H1 (cell line): ENCODE results near the gene RRH. TPM values are rescaled to one million over a fixed set of nuclear protein-coding genes. Genes with fewer than 3 reads are reported as not detected.

Source experiments
- USF2 ChIP-seq: IDR thresholded peaks from 2 replicates; pipeline ENCODE4 v1.6.1; 2011; ENCODE audit warnings: low read length, improper control_type of control experiment
- polyA plus RNA-seq, 7 experiments: library from polyadenylated mRNA; depleted of rRNA in 3 of 7; stranded (reverse) in 5 of 7; unstranded in 2 of 7; fragments of >200 nt in 5 of 7; fragments of 200-250 nt in 2 of 7; gene quantifications; 1 replicate in 5 of 7; 2 replicates in 1 of 7; 4 replicates in 1 of 7; pipeline versions ENCODE4 v1.2.1 to v1.2.3, GENCODE V29; 2011 to 2013; ENCODE audit warnings: missing spikeins in 2 of 7, mixed read lengths in 2 of 7
- total RNA-seq: library from RNA; stranded (reverse); fragmentation: NEBNext Ultra II Directional; extraction: Animal tissue kit (Norgen Biotek cat#: 25700); gene quantifications from 2 replicates; pipeline ENCODE4 v1.2.1, GENCODE V29; 2021

Gene RRH
- total and polyA plus RNA-seq, 2 of the 8 experiments (the other 6 are each of a cell fraction or from before 2014, with no cell fraction given) = 0.38 TPM; not detected in 1

DNA sequence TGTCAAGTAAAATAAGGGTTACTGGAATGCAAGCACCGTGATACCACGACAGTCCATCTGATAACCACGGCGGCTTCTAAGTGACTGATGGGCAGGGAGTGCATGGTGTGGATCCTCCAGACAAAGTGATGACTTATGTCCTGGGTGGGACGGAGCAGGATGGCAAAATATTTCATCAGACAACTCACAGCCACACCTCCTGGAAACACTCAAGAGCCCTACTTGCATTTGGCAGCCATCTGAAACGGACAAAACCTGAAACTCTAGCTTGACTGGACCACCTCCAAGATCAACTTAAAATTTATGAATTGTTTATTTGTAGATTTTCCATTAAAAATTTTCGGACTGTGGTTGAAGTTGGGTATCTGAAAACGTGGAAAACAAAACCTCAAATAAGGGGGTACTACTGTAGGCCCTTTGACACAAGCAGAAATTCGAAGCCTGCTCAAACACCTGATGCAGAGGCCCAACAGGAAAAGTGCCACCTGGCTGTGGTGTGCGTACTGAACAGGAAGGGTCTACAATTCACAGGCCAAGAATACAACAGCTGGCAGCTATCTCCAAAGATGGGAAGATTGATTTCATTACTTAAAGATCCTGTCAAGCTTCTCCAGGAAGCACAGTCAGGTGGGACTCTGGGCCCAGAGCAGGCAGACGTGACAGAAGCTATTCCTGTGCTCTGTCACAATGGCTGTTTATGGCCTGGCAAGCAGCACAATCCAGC, 46.2 kb downstream of the RRH start (continued):
- TF ChIP-seq USF2 = no peak
